Middle frontal gyrus (tissue), 1 donor: ENCODE data around the gene NFIC.
"Not testable (repeated sequence)": the region's sequence is repeated elsewhere in the genome, so short reads cannot be mapped to it uniquely, and the experiment has no call there.

Experiments used
- DNase-seq: peaks from one replicate; pipeline ENCODE4 v3.0.0-alpha.2; 2015; ENCODE audit warnings: low spot score; ENCODE audit errors: extremely low spot score

NFIC gene

GRCh38 chr19:3450796-3451411, 84.5 kb downstream of the NFIC start:
- DNase-seq: no peak

DNA sequence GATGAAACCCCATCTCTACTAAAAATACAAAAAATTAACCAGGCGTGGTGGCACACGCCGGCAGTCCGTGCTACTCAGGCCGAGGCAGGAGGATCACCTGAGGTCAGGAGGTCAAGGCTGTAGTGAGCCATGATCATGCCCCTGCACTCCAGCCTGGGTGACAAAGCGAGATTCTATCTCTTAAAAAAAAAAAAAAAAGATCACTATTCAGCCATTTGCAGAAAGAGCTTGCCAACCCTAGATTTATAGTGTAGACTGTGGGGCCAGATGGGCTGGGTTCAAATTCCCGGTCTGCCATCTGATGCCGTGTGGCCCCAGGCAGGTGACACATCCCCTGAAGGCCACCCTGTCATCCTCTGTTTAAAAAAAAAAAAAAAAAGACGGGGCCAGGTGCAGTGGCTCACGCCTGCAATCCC, 85.1 kb downstream of the NFIC start:
- DNase-seq: no peak

DNA sequence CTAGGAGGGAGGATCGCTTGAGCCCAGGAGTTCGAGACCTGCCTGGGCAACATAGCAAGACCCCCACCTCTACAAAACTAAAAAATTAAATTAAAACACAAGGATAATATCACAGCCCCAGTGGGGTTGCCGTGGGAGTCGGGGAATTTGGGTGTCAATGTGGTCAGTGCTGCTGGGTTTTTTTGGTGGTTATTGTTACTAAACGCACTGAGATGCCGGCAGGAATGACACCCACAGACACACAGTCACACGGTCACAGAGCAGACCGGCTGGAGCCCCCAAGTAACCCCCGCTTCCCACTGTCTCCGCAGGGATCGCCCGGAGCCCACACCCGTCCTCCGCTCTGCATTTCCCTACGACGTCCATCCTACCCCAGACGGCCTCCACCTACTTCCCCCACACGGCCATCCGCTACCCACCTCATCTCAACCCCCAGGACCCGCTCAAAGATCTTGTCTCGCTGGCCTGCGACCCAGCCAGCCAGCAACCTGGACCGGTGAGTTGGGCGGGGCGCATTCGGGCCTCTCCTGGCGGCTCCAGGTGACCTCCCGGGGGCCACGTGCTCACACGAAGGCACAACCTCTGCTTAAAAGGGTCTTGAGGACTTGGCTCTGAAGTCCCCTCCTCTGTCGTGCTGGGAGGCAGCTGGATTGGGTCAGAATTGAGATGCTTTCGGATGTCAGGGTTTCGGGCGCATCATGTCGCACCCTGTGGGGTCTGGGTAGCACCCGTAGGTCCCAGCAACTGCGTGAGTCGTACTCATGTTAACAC, 86.0 kb downstream of the NFIC start:
- DNase-seq: no peak

- not testable (repeated sequence) for DNase-seq
Measured at GRCh38 chr19:3452942-3453214, 86.5 kb downstream of the NFIC start.

DNA sequence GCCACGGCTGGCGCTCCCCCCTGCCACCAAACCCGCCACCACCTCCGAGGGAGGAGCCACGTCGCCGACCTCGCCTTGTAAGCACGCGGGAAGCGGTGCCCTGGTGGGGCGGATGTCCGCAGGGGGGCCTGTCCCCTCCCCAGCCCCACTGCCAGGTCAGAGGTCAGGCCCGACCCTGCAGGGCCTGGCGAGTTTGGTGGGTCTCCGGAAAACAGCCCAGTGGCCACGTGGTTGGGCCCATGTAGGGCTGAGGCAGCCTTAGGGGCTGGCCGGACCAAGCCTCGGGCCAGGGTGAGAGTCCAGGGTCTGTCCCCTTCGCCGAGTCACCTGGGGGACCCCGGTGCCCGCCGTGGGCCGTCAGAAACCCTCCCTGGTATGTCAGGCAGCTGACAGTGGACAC, 87.5 kb downstream of the NFIC start:
- no peak for DNase-seq

DNA sequence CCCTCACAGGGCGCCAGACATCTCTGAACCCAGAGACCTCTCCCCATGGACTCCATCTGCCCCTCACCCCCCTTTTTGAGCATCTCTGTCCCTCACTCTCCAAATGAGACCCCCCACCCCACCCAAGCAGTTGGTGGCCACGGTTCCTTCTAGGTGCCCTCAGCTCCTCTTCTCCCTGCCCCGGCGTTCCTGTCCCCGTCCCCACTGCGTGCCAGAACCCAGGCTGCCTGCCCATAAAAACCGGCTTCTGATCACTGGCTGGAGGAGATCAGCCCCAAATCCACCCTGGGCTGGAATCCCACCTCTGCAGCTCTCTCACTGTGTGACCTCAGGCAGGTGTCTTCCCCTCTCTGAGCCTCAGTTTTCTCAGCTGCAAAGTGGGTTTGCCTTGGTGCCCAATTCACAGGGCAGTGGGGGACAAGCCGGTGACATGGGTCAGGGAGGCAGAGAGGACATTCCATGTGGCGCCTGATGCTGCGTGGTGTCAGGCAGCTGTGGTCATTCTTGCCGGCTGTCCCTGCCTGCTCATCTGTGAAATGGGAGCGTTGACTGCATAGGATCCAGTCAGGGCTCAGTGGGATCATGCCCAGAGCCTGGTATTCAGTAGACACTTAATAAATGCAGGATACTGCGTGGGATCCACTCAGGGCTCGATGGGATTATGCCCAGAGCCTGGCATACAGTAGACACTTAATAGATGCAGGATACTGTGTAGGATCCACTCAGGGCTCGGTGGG, 88.4 kb downstream of the NFIC start:
- DNase-seq: no peak

- no peak for DNase-seq
Measured at GRCh38 chr19:3455393-3455955, 89.1 kb downstream of the NFIC start.

GRCh38 chr19:3455960-3456601, 89.7 kb downstream of the NFIC start:
- no peak for DNase-seq

- no peak for DNase-seq
Measured at GRCh38 chr19:3456925-3457527, 90.6 kb downstream of the NFIC start.

- DNase-seq: no peak
Measured at GRCh38 chr19:3457528-3458228, 91.3 kb downstream of the NFIC start.

DNA sequence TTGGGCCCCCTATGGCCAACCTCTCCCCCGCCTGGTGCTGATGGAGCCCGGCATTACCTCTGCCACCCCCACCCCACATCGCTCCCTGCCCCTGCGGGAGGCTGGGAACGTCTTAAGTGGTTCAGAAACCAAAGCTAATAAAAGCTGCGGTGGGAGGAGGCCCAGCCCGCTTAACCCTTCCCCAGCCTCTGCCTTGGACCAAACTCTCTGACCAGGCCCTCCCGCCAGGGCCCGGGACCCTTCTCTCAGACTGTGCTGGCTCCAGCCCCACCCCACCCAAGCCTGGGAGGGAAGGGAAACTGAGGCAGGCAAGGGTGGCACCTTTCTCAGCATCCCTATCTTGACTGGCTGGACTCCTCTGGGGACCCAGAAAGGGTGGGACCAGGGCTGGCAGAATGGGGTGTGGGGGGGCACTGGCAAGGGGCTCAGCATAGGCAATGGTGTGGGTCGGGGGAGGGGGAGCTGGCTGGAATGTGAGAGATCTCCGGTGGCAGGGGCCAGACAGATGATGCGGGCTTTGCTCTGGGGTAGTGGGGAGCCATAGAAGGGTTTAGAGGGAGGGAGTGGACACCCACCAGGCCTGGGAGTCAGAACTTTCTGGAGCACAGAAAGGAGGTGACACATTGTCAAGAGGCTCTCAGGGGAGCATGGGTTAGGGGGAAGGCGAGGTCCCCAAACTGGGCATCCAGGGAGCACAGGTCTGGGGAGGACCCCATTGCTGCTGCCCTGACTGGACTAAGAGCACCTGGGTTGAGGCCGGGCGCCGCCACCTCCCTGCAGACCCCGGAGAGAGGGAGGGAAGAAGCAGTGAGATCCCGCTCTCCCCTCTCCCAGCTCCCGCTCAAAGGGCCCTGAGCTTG, 92.1 kb downstream of the NFIC start:
- DNase-seq: no peak

DNA sequence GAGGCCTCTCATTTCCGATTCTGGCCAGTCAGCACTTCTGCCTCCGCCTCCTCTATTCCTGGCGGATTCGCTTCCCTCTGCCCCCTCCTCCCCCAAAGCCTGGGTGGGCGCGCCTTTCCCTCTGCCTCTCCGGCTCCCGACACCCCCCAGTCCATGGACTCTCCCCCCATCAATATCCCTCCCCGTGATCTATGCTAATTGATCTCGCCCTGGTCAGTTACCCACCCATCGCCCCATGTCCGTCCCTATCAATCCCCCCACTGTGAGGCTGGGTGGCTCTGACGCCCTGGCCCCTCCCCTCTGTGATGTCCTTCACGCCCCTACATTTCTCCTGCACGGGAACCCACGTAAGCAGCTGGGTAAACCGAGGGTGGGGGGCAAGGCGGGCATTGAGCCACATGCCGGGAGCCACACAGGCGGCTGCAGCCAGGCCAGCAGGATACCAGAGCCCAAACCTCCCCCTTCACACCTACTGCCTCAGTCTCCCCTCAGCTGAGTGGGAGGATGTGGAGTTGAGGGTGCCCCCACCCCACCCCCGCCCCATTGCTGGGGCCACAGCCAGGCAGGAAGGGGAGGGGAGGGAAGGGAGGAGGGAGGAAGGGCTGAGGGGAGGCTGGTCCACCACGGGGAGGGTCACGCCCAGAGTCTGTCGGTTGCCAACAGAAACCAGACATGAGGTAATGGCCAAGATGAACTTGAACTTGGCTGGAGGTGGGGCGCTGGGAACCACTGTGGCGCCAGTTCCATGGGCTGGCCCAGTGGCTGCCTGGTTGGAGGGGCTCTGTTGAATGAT, 92.9 kb downstream of the NFIC start:
- no peak for DNase-seq

GRCh38 chr19:3459965-3460582, 93.7 kb downstream of the NFIC start:
- DNase-seq: no peak

DNA sequence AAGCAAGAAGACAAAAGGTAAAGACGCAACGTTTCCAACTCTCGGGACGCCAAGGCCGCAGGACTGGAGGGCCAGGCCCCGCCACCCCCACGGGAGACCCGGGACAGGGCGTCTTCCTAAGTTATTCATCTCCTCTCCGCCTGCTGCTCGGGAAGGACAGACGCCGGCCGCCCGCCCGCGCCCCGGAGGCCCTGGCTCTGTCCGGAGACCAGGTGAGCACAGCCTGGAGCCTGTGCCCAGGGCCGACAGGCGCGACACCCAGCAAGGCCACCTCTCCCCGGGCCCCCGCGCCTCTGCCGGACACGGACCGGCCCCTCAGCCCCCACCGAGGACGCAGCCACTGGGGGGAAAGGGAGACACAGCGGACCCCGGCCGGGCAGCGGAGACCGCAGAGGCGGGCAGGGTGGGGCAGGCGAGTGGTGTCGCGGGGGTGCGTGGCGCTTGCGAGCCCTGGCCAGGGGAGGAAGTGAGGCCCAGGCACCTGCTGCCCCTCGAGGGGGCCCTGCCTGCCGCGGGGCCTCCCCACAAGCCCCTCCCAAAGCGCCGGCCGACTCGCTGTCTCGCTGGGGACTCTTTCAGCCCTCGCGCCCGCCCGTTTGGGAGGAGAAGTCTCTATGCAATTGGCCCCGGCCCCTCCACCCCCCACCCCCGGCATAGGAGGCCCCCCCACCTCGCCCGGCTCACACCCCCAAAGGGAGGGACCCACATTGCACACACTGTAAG, 96.8 kb downstream of the NFIC start:
- no peak for DNase-seq

- DNase-seq: no peak
Measured at GRCh38 chr19:3463714-3464586, 97.6 kb downstream of the NFIC start.

- no peak for DNase-seq
Measured at GRCh38 chr19:3464587-3465235, 98.3 kb downstream of the NFIC start.
